SJSA1 (cell line): ENCODE data around the gene PIAS1. TPM values are rescaled to one million over a fixed set of nuclear protein-coding genes. Genes with fewer than 3 reads are reported as not detected.

ENCODE experiments used
- DNase-seq, 2 experiments: peaks; one replicate each; pipeline ENCODE4 v3.0.0-alpha.2; 2015 to 2020; ENCODE audit warnings: low spot score in 2 of 2, low read depth in 1 of 2
- H3K27ac ChIP-seq: fragments of 250-450 bp; sonication (Bioruptor Pico); 2 replicates; pipeline ENCODE4 v1.5.1; 2020; ENCODE audit warnings: mild to moderate bottlenecking, moderate library complexity
- H3K27me3 ChIP-seq: fragments of 250-450 bp; sonication (Bioruptor Pico); replicated peaks from 2 replicates; pipeline ENCODE4 v1.5.1; 2020; ENCODE audit warnings: mild to moderate bottlenecking, moderate library complexity
- H3K36me3 ChIP-seq: fragments of 250-450 bp; sonication (Bioruptor Pico); 2 replicates; pipeline ENCODE4 v1.5.1; 2020; ENCODE audit warnings: mild to moderate bottlenecking
- H3K4me1 ChIP-seq: fragments of 250-450 bp; sonication (Bioruptor Pico); replicated peaks from 2 replicates; pipeline ENCODE4 v1.6.1; 2021; ENCODE audit warnings: mild to moderate bottlenecking
- H3K4me3 ChIP-seq: fragments of 250-450 bp; sonication (Bioruptor Pico); 2 replicates; pipeline ENCODE4 v1.5.1; 2020; ENCODE audit warnings: mild to moderate bottlenecking
- H3K9me3 ChIP-seq: fragments of 250-450 bp; sonication (Bioruptor Pico); replicated peaks from 2 replicates; pipeline ENCODE4 v1.5.1; 2020; ENCODE audit warnings: mild to moderate bottlenecking
- total RNA-seq: library from RNA; depleted of rRNA; stranded (reverse); fragments of >200 nt; shearing (Covaris generic); gene quantifications from 2 replicates; pipeline ENCODE4 v1.2.3, GENCODE V29; 2014

The PIAS1 gene
- total RNA-seq, 1 experiment from 2014 or later = 21.2 TPM

DNA sequence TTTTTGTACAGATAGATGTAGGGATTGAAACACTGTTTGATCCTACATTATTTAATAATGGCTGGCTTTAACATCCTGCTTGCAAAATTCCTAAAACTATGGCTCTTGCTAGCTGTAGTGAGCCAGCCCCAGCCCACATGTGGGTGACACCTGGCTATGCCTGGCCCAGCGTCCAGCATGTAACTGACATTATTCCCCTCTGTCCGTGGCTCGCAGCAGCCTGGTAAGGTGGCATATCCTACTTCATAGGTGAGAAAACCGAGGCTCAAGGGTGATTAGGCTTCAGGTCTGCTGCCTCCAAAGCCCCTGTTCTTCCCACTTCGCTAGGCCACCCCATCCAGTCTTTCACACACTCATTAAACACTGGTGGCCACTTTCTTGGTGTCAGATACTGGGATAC is 149.4 kb downstream of the PIAS1 start:
- no peaks in the 10 kb centered on the region for H3K27me3 ChIP-seq
- peaks cover 9% of the 10 kb centered on the region for H3K4me1 ChIP-seq
- H3K9me3 ChIP-seq = no peaks in the 10 kb centered on the region
- no peak for DNase-seq
- peaks cover 24% of the 10 kb centered on the region for H3K36me3 ChIP-seq
- H3K4me3 ChIP-seq = no peak overlapping the region
- H3K27ac ChIP-seq = no peak overlapping the region

GRCh38 chr15:68203956-68204355 is 149.8 kb downstream of the PIAS1 start:
- no peak overlapping the region for H3K4me3 ChIP-seq
- H3K27ac ChIP-seq = no peak overlapping the region
- peaks cover 9% of the 10 kb centered on the region for H3K4me1 ChIP-seq
- H3K9me3 ChIP-seq = no peaks in the 10 kb centered on the region
- no peaks in the 10 kb centered on the region for H3K27me3 ChIP-seq
- H3K36me3 ChIP-seq = peaks cover 24% of the 10 kb centered on the region
- DNase-seq = no peak

DNA sequence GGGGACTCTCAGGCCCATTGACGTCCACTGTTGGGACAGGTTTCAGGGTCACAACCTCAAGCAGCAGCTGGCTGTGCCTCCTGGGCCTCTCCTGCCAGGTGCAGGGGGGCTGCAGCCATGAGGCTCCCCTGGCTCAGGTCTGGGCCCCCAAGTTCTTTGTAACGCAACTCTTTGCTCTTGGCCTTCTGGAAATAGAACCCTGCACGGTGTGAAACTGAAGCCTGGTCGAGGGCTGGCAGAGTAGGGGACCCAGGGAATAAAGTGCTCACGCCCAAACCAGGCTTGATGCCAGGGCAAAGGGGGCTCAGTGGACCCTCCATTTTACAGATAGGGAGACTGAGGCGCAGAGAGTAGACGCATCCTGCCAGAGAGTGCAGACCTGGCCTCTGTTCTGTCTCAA is 150.2 kb downstream of the PIAS1 start:
- no peaks in the 10 kb centered on the region for H3K27me3 ChIP-seq
- no peak overlapping the region for H3K4me3 ChIP-seq
- DNase-seq = no peak
- no peaks in the 10 kb centered on the region for H3K9me3 ChIP-seq
- H3K27ac ChIP-seq = no peak overlapping the region
- H3K36me3 ChIP-seq = peaks cover 26% of the 10 kb centered on the region
- H3K4me1 ChIP-seq = peaks cover 9% of the 10 kb centered on the region

- DNase-seq = no peak
- Histone ChIP-seq H3K4me3 (no peak within 1 kb of the TSS), H3K27me3 (no peaks in the 10 kb centered on the region), H3K36me3 (peaks cover 29% of the 10 kb centered on the region), H3K9me3 (no peaks in the 10 kb centered on the region), H3K27ac (no peak within 1 kb of the TSS), H3K4me1 (peaks cover 9% of the 10 kb centered on the region)
Measured at GRCh38 chr15:68204776-68205557, 150.9 kb downstream of the PIAS1 start, which contains the start of gene CALML4. CALML4 (minus strand) TSS chr15:68205332; CDS start chr15:68205247, 85 bp downstream.

- Histone ChIP-seq H3K36me3 (peaks cover 31% of the 10 kb centered on the region), H3K4me3 (no peak overlapping the region)
- DNase-seq = no peak
Measured at GRCh38 chr15:68205558-68205944, 151.4 kb downstream of the PIAS1 start.

DNA sequence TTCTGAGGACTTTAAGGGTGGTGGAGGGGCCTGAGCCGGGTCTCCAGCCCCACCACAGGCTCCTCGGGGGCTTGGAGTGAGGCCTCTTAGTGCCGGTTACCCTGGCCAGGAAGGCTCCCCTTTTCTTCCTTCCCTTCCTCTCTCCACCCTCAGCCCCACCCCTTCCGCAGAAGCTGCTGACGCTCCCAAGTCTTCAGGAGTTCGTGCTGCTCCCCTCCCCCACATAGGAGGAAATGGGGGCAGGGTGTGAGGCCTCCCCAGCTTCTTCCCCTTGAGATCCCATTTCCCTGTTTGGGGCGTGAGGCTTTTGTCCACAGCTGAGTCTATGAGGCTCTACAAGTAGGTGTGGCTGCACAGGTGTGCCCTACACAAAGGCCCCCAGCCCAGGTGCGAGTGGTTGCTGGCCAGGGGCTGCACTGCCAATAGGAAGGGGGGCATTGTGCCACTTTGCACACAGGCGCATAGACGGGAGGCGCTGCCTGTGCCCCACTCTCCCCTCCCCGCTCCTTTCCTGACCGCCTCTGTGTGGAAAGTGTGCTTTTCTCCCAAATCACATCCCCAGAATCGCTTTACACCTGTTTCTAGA is 151.9 kb downstream of the PIAS1 start:
- no peaks in the 10 kb centered on the region for H3K27me3 ChIP-seq
- peaks cover 6% of the 10 kb centered on the region for H3K4me1 ChIP-seq
- DNase-seq = no peak
- no peaks in the 10 kb centered on the region for H3K9me3 ChIP-seq
- peaks cover 34% of the 10 kb centered on the region for H3K36me3 ChIP-seq
- H3K4me3 ChIP-seq = no peak overlapping the region
- H3K27ac ChIP-seq = no peak overlapping the region

More at GRCh38 chr15:68205558-68205944, 151.4 kb downstream of the PIAS1 start:
- Histone ChIP-seq H3K9me3 (no peaks in the 10 kb centered on the region), H3K27ac (no peak overlapping the region), H3K4me1 (peaks cover 4% of the 10 kb centered on the region), H3K27me3 (no peaks in the 10 kb centered on the region)

DNA sequence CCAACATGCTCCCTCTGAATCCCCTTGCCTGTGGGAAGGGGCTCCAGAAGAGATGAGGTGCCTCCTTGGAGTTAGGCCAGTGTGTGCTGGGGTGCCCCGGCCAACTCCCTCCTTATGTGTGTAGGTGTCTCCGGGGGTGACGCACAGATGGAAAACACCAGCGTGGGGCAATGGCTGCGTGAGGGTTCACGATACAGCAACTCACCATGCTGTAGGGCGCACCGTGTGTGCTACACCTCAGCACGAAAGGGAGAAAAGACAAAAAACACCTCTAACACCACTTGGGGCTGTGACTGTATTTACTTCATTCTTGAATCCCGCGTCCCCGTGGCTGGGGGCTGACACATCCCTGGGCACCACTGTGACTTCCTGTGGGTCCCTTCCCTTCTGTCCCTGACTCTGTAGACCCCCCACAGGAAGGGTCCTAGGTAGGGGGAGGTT is 152.6 kb downstream of the PIAS1 start:
- H3K4me1 ChIP-seq = peaks cover 7% of the 10 kb centered on the region
- H3K9me3 ChIP-seq = no peaks in the 10 kb centered on the region
- no peak for DNase-seq
- H3K4me3 ChIP-seq = no peak overlapping the region
- H3K36me3 ChIP-seq = peaks cover 40% of the 10 kb centered on the region
- H3K27ac ChIP-seq = no peak overlapping the region
- no peaks in the 10 kb centered on the region for H3K27me3 ChIP-seq

DNA sequence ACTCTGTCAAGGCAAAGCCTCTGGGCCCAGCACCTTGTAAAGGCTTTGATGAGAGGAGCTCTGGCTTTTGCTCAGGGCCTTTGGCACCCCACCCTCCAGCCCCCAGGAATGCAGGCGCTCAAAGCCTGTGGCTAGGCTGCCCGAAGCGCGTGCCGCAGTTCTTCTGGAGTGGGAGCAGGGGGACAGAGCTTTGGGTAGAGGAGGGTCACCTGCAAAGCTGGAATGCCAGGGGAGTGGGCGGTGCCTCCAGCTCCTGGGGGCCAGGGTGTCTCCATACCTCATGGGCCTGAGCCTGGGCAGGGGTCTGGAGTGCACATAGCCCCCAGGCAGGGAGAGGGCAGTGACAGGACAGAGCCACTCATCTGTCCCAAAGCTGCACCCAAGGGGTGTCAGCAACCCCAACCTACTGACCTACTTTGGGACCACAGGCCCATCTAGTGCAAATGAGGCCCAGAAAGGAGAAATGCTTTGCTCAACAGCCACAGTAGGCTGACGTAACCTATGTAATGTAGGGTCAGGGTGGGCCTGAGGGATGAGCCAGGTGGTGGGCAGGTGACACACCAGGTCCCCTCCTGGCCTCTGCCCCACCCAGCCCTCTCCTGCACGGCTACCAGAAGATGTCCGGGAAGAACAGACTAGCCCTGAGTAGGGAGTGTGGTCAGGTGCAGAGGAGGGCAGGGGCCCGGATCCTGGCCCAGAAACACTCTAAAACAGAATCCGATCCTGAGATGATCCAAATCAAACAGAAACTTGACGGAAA is 153.2 kb downstream of the PIAS1 start:
- Histone ChIP-seq H3K4me3 (no peak overlapping the region), H3K4me1 (peaks cover 7% of the 10 kb centered on the region), H3K27me3 (no peaks in the 10 kb centered on the region), H3K9me3 (no peaks in the 10 kb centered on the region), H3K36me3 (peaks cover 45% of the 10 kb centered on the region), H3K27ac (no peak overlapping the region)
- no peak for DNase-seq

- no peaks in the 10 kb centered on the region for H3K27me3 ChIP-seq
- no peaks in the 10 kb centered on the region for H3K9me3 ChIP-seq
- DNase-seq = no peak
- H3K27ac ChIP-seq = no peak overlapping the region
- H3K4me1 ChIP-seq = peaks cover 7% of the 10 kb centered on the region
- peaks cover 45% of the 10 kb centered on the region for H3K36me3 ChIP-seq
- H3K4me3 ChIP-seq = no peak overlapping the region
Measured at GRCh38 chr15:68208136-68208535, 154.0 kb downstream of the PIAS1 start.

DNA sequence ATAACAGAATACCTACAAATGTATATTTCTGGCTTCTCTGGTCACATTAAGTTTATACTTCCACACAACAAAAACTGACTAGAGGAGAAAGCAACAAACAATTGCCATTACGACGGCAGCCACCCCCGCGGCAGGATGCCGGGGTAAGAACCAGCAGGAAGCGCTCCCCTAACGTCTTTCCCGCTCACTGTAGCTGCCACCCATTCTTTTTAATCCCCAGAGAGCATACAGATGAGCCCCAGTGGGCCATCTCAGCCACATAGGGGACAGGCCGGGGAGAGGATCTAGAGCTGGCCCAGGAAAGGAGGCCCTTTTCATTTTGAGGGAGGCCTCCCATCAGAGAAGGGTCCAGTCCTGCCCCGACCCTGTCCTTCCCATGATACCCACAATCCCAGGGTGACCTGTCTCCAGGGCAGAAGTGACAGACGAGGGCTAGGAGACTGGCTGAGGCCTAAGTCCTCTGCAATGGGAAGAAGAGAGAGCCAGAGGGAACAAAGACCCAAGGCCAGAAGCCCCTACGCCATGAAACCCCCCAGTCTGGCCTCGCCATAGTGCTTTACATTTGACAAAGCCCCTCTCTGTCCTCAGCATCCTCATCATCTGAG is 154.6 kb downstream of the PIAS1 start:
- DNase-seq = no peak
- peaks cover 45% of the 10 kb centered on the region for H3K36me3 ChIP-seq
- no peaks in the 10 kb centered on the region for H3K9me3 ChIP-seq
- no peaks in the 10 kb centered on the region for H3K27me3 ChIP-seq
- H3K27ac ChIP-seq = no peak overlapping the region
- peaks cover 7% of the 10 kb centered on the region for H3K4me1 ChIP-seq
- no peak overlapping the region for H3K4me3 ChIP-seq

GRCh38 chr15:68209272-68209671 is 155.2 kb downstream of the PIAS1 start:
- peaks cover 7% of the 10 kb centered on the region for H3K4me1 ChIP-seq
- H3K4me3 ChIP-seq = no peak overlapping the region
- H3K27me3 ChIP-seq = no peaks in the 10 kb centered on the region
- no peak overlapping the region for H3K27ac ChIP-seq
- H3K9me3 ChIP-seq = no peaks in the 10 kb centered on the region
- peaks cover 47% of the 10 kb centered on the region for H3K36me3 ChIP-seq
- DNase-seq = no peak

DNA sequence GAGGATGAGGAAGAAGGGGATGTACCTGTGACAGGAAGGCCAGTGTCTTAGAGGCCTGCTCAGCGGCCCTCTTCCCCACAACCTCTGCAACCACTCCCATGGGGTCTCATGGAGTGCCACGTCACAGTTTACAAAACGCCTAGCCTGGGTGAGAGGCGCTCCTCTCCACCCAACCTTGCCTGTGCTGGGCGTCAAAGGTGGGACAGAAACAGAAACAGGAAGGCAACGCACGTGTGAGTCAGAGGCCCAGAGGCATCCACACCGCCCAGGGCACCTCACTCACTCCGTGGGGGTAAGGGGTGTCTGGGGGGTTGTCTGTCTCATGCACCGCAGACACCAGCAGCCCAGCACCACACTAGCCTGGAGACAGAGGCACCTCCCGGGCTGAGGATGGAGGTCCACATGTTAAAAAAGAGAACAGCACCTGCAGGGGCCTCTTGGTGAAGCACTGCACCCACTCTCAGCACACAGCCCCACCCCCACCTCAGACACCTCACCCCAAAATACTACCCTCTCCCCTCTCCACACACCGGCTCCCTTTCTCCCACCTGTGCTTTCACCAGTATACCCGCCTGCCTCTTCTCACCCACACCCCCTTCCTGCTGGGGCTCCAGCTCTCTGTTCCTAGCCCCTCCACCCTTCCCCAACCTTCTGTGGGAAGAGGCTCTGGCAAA is 155.8 kb downstream of the PIAS1 start:
- no peak for DNase-seq
- H3K4me3 ChIP-seq = no peak overlapping the region
- peaks cover 7% of the 10 kb centered on the region for H3K4me1 ChIP-seq
- no peaks in the 10 kb centered on the region for H3K27me3 ChIP-seq
- H3K27ac ChIP-seq = no peak overlapping the region
- no peaks in the 10 kb centered on the region for H3K9me3 ChIP-seq
- peaks cover 47% of the 10 kb centered on the region for H3K36me3 ChIP-seq

- H3K27me3 ChIP-seq = no peaks in the 10 kb centered on the region
- H3K4me3 ChIP-seq = no peak overlapping the region
- no peak for DNase-seq
- H3K4me1 ChIP-seq = peaks cover 7% of the 10 kb centered on the region
- peaks cover 51% of the 10 kb centered on the region for H3K36me3 ChIP-seq
- H3K27ac ChIP-seq = no peak overlapping the region
- no peaks in the 10 kb centered on the region for H3K9me3 ChIP-seq
Measured at GRCh38 chr15:68210409-68210756, 156.3 kb downstream of the PIAS1 start.
